K562 (cell line): ENCODE measurements around the gene WNT7A. TPM values are rescaled to one million over a fixed set of nuclear protein-coding genes. Genes with fewer than 3 reads are reported as not detected.

Experiments
- ATAC-seq: fragments of 200-7000 bp; cut with Tn5 transposase; 3 replicates; pipeline ENCODE4 v1.9.1; 2020; ENCODE audit warnings: moderate library complexity
- BruUV-seq: library from RNA; stranded (reverse); fragments of 400-500 nt; replicated peaks from 2 replicates; lab custom pipeline; 2021; lab: Mats Ljungman, UMichigan
- CTCF ChIA-PET: fragments of 300-600 bp; formaldehyde crosslinking; extraction: SDS; loops from one replicate; lab custom pipeline; 2021; ENCODE audit warnings: low intra/inter-chr PET ratio; lab: Yijun Ruan, JAX
- POLR2A ChIA-PET: fragments of 300-600, 350-650 bp; sonication (Branson Sonifier 250); formaldehyde crosslinking; extraction: SDS; loops from one replicate; lab custom pipeline; 2021; ENCODE audit warnings: antibody characterized with exemption, inconsistent platforms; lab: Yijun Ruan, JAX
- DNase-seq, 4 experiments: peaks; one replicate each; pipeline versions ENCODE4 v3.0.0 to v3.0.0-alpha.2; 2011 to 2018; ENCODE audit warnings: low spot score in 3 of 4, mixed read lengths in 3 of 4; ENCODE audit errors: extremely low read depth in 1 of 4
- FAIRE-seq: peaks from 2 replicates; lab custom pipeline; 2011; peaks lifted over from hg19 to GRCh38; lab: Jason Lieb, UNC
- H2AFZ ChIP-seq: 2 replicates; pipeline ENCODE4 v1.6.0; 2011; ENCODE audit warnings: low read depth, low read length, control low read depth, inconsistent platforms
- H3K27ac ChIP-seq: fragments of 200-600 bp; 3 replicates; pipeline ENCODE4 v1.8.0; 2011; ENCODE audit warnings: low read depth, mild to moderate bottlenecking, control low read depth, inconsistent platforms, low read length, moderate library complexity, mixed read lengths; ENCODE audit errors: extremely low read depth
- H3K27me3 ChIP-seq, 2 experiments: fragments of 300-600 bp in 1 of 2; 2 replicates in 1 of 2; 3 replicates in 1 of 2; pipeline versions ENCODE4 v1.6.0 to v1.8.0; 2011; ENCODE audit warnings: inconsistent platforms in 2 of 2, low read length in 2 of 2, mild to moderate bottlenecking in 1 of 2, mixed read lengths in 1 of 2, moderate library complexity in 1 of 2; ENCODE audit not compliant: control insufficient read depth in 2 of 2, insufficient read depth in 2 of 2
- H3K36me3 ChIP-seq: fragments of 300-600 bp; 3 replicates; pipeline ENCODE4 v1.8.0; 2011; ENCODE audit warnings: mild to moderate bottlenecking, low read length, inconsistent platforms; ENCODE audit not compliant: control insufficient read depth, insufficient read depth
- H3K4me1 ChIP-seq, 2 experiments: fragments of 200-600 bp in 1 of 2; replicated peaks in 1 of 2; 2 replicates in 1 of 2; 3 replicates in 1 of 2; pipeline versions ENCODE4 v1.5.1 to v1.8.0; 2011; ENCODE audit warnings: inconsistent platforms in 2 of 2, low read length in 2 of 2, mild to moderate bottlenecking in 1 of 2, mixed read lengths in 1 of 2, moderate library complexity in 1 of 2; ENCODE audit not compliant: control insufficient read depth in 2 of 2, insufficient read depth in 2 of 2
- H3K4me2 ChIP-seq: 2 replicates; pipeline ENCODE4 v1.6.1; 2011; ENCODE audit warnings: low read length, control low read depth, inconsistent platforms, mixed read lengths; ENCODE audit not compliant: insufficient read depth
- H3K4me3 ChIP-seq: fragments of 200-600 bp; sonication (generic), shearing (Covaris generic); 2 replicates; pipeline ENCODE4 v1.5.1; 2016; ENCODE audit warnings: control low read depth, inconsistent platforms
- H3K79me2 ChIP-seq: fragments of 200-600 bp; 3 replicates; pipeline ENCODE4 v1.8.0; 2011; ENCODE audit warnings: low read length, inconsistent platforms; ENCODE audit not compliant: control insufficient read depth, insufficient read depth
- H3K9ac ChIP-seq, 2 experiments: 2 replicates each; pipeline versions ENCODE4 v1.6.0 to v1.6.1; 2011; ENCODE audit warnings: low read depth in 2 of 2, low read length in 2 of 2, control low read depth in 1 of 2, inconsistent platforms in 1 of 2, mild to moderate bottlenecking in 1 of 2, mixed read lengths in 1 of 2; ENCODE audit not compliant: insufficient read depth in 1 of 2
- H3K9me1 ChIP-seq: one replicate; pipeline ENCODE4 v1.6.0; 2011; ENCODE audit warnings: inconsistent platforms, mild to moderate bottlenecking, low read length, moderate library complexity; ENCODE audit not compliant: control insufficient read depth, insufficient read depth
- H3K9me3 ChIP-seq: replicated peaks from 2 replicates; pipeline ENCODE4 v1.5.1; 2011; ENCODE audit warnings: low read depth, low read length, inconsistent platforms; ENCODE audit not compliant: control insufficient read depth, insufficient read depth
- H4K20me1 ChIP-seq: replicated peaks from 2 replicates; pipeline ENCODE4 v1.6.1; 2011; ENCODE audit warnings: low read length, inconsistent platforms, mixed read lengths; ENCODE audit not compliant: control insufficient read depth, insufficient read depth
- BMI1 ChIP-seq: fragments of 150-350 bp; IDR thresholded peaks from 2 replicates; pipeline ENCODE4 v1.6.1; 2014; ENCODE audit warnings: low read length
- ELK1 ChIP-seq: sonication (generic); formaldehyde crosslinking; IDR thresholded peaks from 2 replicates; pipeline ENCODE4 v1.8.1; 2022; ENCODE audit warnings: missing genetic modification reagents
- HMG20A ChIP-seq: fragments of 450-650 bp; formaldehyde crosslinking; conservative IDR thresholded peaks from 2 replicates; pipeline ENCODE4 v1.4.0; 2020; ENCODE audit warnings: mild to moderate bottlenecking, mixed read lengths
- HNRNPUL1 ChIP-seq: fragments of 200-400 bp; formaldehyde crosslinking; IDR thresholded peaks from 2 replicates; pipeline ENCODE4 v1.6.1; 2017; ENCODE audit warnings: low read length
- NR2C2 ChIP-seq, 2 experiments: fragments of 200-800 bp in 1 of 2; sonication (Bioruptor generic) in 1 of 2; sonication (generic) in 1 of 2; formaldehyde crosslinking in 1 of 2; IDR thresholded peaks; 2 replicates each; pipeline versions ENCODE4 v1.6.1 to v1.8.0; 2016 to 2022; ENCODE audit warnings: mild to moderate bottlenecking in 1 of 2, missing compliant biosample characterization in 1 of 2, missing genetic modification characterization in 1 of 2, missing genetic modification reagents in 1 of 2
- PCBP2 ChIP-seq: fragments of 200-400 bp; formaldehyde crosslinking; IDR thresholded peaks from 2 replicates; pipeline ENCODE4 v1.6.1; 2018; ENCODE audit warnings: low read length, low read depth, mild to moderate bottlenecking, moderate library complexity; ENCODE audit not compliant: poor library complexity, severe bottlenecking
- PHB ChIP-seq: fragments of 250-450 bp; sonication (Bioruptor Pico); IDR thresholded peaks from 2 replicates; pipeline ENCODE4 v1.5.0; 2021
- PRMT5 ChIP-seq: sonication (generic); formaldehyde crosslinking; IDR thresholded peaks from 2 replicates; pipeline ENCODE4 v1.5.0; 2020; ENCODE audit warnings: missing genetic modification reagents
- TAF15 ChIP-seq: fragments of 200-400 bp; formaldehyde crosslinking; IDR thresholded peaks from 2 replicates; pipeline ENCODE4 v1.6.1; 2017; ENCODE audit warnings: mild to moderate bottlenecking, low read depth, low read length, moderate library complexity
- TFE3 ChIP-seq: fragments of 450-650 bp; formaldehyde crosslinking; IDR thresholded peaks from 2 replicates; pipeline ENCODE4 v1.4.0; 2020; ENCODE audit warnings: mild to moderate bottlenecking, mixed read lengths
- THRA ChIP-seq: fragments of 450-650 bp; IDR thresholded peaks from 2 replicates; pipeline ENCODE4 v1.6.1; 2017; ENCODE audit warnings: mild to moderate bottlenecking, moderate library complexity
- TRIM24 ChIP-seq, 2 experiments: fragments of 450-650 bp; IDR thresholded peaks; 2 replicates each; pipeline ENCODE4 v1.6.1; 2016
- TSHZ1 ChIP-seq: fragments of 250-450 bp; sonication (Bioruptor Pico); IDR thresholded peaks from 2 replicates; pipeline ENCODE4 v1.4.0; 2020; ENCODE audit warnings: mild to moderate bottlenecking, moderate library complexity
- XRCC3 ChIP-seq: fragments of 450-650 bp; IDR thresholded peaks from 2 replicates; pipeline ENCODE4 v1.6.1; 2017; ENCODE audit warnings: mild to moderate bottlenecking, moderate library complexity
- WGBS: fragments of 100-300 bp; shearing (Covaris generic); methylation state at CpG from one replicate; pipeline ENCODE4 v1.1.6; 2016; ENCODE audit warnings: low coverage, mixed read lengths; ENCODE audit not compliant: insufficient coverage; ENCODE audit errors: missing lambda C conversion rate; 5-methylcytosine and 5-hydroxymethylcytosine counted together
- in situ Hi-C: fragments of 300-500 bp; cut with MboI; formaldehyde crosslinking; loops from 4 replicates; pipeline ENCODE4 v1.15.0; 2018; ENCODE audit warnings: inconsistent platforms, mixed read lengths
- intact Hi-C: fragments of 100-400 bp; cut with micrococcal nuclease; formaldehyde crosslinking; loops from 2 replicates; pipeline ENCODE4 v1.14.2; 2022
- polyA plus RNA-seq, 8 experiments: library from polyadenylated mRNA; depleted of rRNA in 4 of 8; stranded (reverse) in 5 of 8; unstranded in 3 of 8; fragments of >200 nt; fragmentation: Nextera tagmentation in 2 of 8; fragmentation: Illumina TruSeq in 1 of 8; extraction: Ambion mirVana in 2 of 8; extraction: Trizol in 1 of 8; gene quantifications; 2 replicates each; pipeline versions ENCODE4 v1.2.1 to v1.2.3, GENCODE V29; 2011 to 2014; ENCODE audit warnings: inconsistent platforms in 1 of 8, missing spikeins in 1 of 8
- total RNA-seq, 7 experiments: library from RNA; depleted of rRNA in 6 of 7; stranded (reverse); fragments of >200 nt in 6 of 7; fragmentation: Illumina TruSeq in 2 of 7; extraction: Trizol in 2 of 7; gene quantifications; 2 replicates each; pipeline versions ENCODE4 v1.2.1 to v1.2.3, GENCODE V29; 2011 to 2021; ENCODE audit warnings: low replicate concordance in 1 of 7

The WNT7A gene
- total and polyA plus RNA-seq, 9 of the 15 experiments (the other 6 are each of a cell fraction or from before 2014, with no cell fraction given) = 0.03 TPM; not detected in 8

- in situ Hi-C loops = no loop called here
- 1% methylated on average over 14 of the region's 14 CpGs for WGBS
- H3K4me2 ChIP-seq = no peak overlapping the region
- TF ChIP-seq NR2C2 (CRISPR knock-in tag; IDR thresholded peaks at IDR 0.05) = no peak
- no peak for TF ChIP-seq NR2C2 (tag; IDR thresholded peaks at IDR 0.05)
- TF ChIP-seq THRA = no peak
- no peak for TF ChIP-seq TRIM24 (IDR thresholded peaks at IDR 0.05)
- no peak for TF ChIP-seq HMG20A
- TF ChIP-seq PCBP2 = no peak
- no peak for TF ChIP-seq HNRNPUL1
- no peak for TF ChIP-seq XRCC3
- no peak for TF ChIP-seq TFE3
- TF ChIP-seq BMI1 = no peak
- TF ChIP-seq TAF15 = no peak
- TF ChIP-seq TSHZ1 (CRISPR knock-in tag) = no peak
- TF ChIP-seq ELK1 = no peak
- TF ChIP-seq PRMT5 = no peak
- TF ChIP-seq PHB (CRISPR knock-in tag) = no peak
- BruUV-seq = no TSS peak
- H3K36me3 ChIP-seq = no peaks in the 10 kb centered on the region
- H3K9me3 ChIP-seq = no peaks in the 10 kb centered on the region
- ATAC-seq (no peak), FAIRE-seq (no peak), DNase-seq (no peak)
- no peak overlapping the region for H2AFZ ChIP-seq
- intact Hi-C loops = no loop called here
- ChIA-PET POLR2A (interaction anchor here (1.1 kb wide), 1 partner anchor 9 kb away, joined by 5 read pairs; no protein-coding TSS in a partner anchor), CTCF (no interaction called here)
- H3K79me2 ChIP-seq = no peaks in the 10 kb centered on the region
- H3K4me1 ChIP-seq = peaks cover 0 to 10% of the 10 kb centered on the region in 2 experiments; a peak in 1 of 5 replicates
- no peak overlapping the region for H3K27ac ChIP-seq
- H3K27me3 ChIP-seq = peaks cover 61 to 93% of the 10 kb centered on the region in 2 experiments
- no peaks in the 10 kb centered on the region for H3K9me1 ChIP-seq
- no peak overlapping the region for H3K9ac ChIP-seq
- peaks cover 11% of the 10 kb centered on the region for H4K20me1 ChIP-seq
- no peak overlapping the region for H3K4me3 ChIP-seq
Observed at GRCh38 chr3:13791198-13792050, 88.4 kb downstream of the WNT7A start.
